Sigmoid colon (tissue), 7 donors: ENCODE results near the gene GSE1. TPM values are rescaled to one million over a fixed set of nuclear protein-coding genes. Genes with fewer than 3 reads are reported as not detected.

Experiments used
- DNase-seq: peaks from one replicate; pipeline ENCODE4 v3.0.0-alpha.2; 2019
- H3K27ac ChIP-seq, 4 donors: fragments of 200-600 bp; sonication (generic); one replicate each; pipeline ENCODE4 v1.5.1; 2016 to 2019; ENCODE audit warnings: mild to moderate bottlenecking in 1 of 4
- H3K27me3 ChIP-seq, 3 donors: fragments of 200-600 bp; sonication (generic); one replicate each; pipeline ENCODE4 v1.5.1; 2019; ENCODE audit warnings: mild to moderate bottlenecking in 1 of 3
- H3K36me3 ChIP-seq, 4 donors: fragments of 200-600 bp; sonication (generic); one replicate each; pipeline ENCODE4 v1.5.1; 2016 to 2019
- H3K4me1 ChIP-seq, 4 donors: fragments of 200-600 bp; sonication (generic); one replicate each; pipeline ENCODE4 v1.5.1; 2017 to 2019
- H3K4me3 ChIP-seq, 4 donors: fragments of 200-600 bp; sonication (generic); one replicate each; pipeline ENCODE4 v1.5.1; 2017 to 2019; ENCODE audit warnings: mild to moderate bottlenecking in 2 of 4, moderate library complexity in 1 of 4
- H3K9me3 ChIP-seq, 4 donors: fragments of 200-600 bp in 3 of 4; sonication (generic) in 3 of 4; one replicate each; pipeline versions ENCODE4 v1.5.1 to v1.6.1; 2013 to 2019
- EP300 ChIP-seq, 4 donors: sonication (generic); formaldehyde crosslinking; IDR thresholded peaks; one replicate each; pipeline ENCODE4 v1.6.1; 2017; ENCODE audit warnings: antibody characterized with exemption in 4 of 4
- POLR2A ChIP-seq, 2 donors: fragments of 450-650 bp; IDR thresholded peaks; one replicate each; pipeline ENCODE4 v1.6.1; 2016; ENCODE audit warnings: antibody characterized with exemption in 2 of 2, mild to moderate bottlenecking in 2 of 2, moderate library complexity in 2 of 2
- POLR2AphosphoS5 ChIP-seq, 4 donors: sonication (generic); formaldehyde crosslinking; IDR thresholded peaks; one replicate each; pipeline ENCODE4 v1.6.1; 2017; ENCODE audit warnings: antibody characterized with exemption in 4 of 4
- WGBS, 2 donors: extraction: QIAGEN DNeasy Blood & Tissue Kit; methylation state at CpG; one replicate each; pipeline ENCODE4 v1.1.7; 2013; 5-methylcytosine and 5-hydroxymethylcytosine counted together
- intact Hi-C: fragments of 100-400 bp; cut with DNase I; formaldehyde crosslinking; loops from one replicate; pipeline ENCODE4 v1.15.1; 2023
- polyA plus RNA-seq, 3 donors: library from polyadenylated mRNA; stranded (reverse); fragments of 200-250 nt; gene quantifications; one replicate each; pipeline ENCODE4 v1.2.3, GENCODE V29; 2013
- total RNA-seq, 4 donors: library from RNA; depleted of rRNA; stranded (reverse); fragments of >200 nt; gene quantifications; one replicate each; pipeline ENCODE4 v1.1.0, GENCODE V29; 2016
- TF ChIP-seq, protein P1 (sequence below), 4 experiments: fragments of 450-650 bp in 3 of 4; fragments of 200-600 bp in 1 of 4; IDR thresholded peaks; one replicate each; pipeline ENCODE4 v1.5.1; 2016 to 2019; ENCODE audit warnings: antibody characterized with exemption in 4 of 4, mild to moderate bottlenecking in 3 of 4, moderate library complexity in 2 of 4
- donor health status: healthy with polysubstance abuse.
- donor health status: Bipolar disorder and iron deficiency.
- donor health status: healthy.

The GSE1 gene
- total and polyA plus RNA-seq, 7 donors = 12.0 to 76.7 (median 42.5) TPM

DNA sequence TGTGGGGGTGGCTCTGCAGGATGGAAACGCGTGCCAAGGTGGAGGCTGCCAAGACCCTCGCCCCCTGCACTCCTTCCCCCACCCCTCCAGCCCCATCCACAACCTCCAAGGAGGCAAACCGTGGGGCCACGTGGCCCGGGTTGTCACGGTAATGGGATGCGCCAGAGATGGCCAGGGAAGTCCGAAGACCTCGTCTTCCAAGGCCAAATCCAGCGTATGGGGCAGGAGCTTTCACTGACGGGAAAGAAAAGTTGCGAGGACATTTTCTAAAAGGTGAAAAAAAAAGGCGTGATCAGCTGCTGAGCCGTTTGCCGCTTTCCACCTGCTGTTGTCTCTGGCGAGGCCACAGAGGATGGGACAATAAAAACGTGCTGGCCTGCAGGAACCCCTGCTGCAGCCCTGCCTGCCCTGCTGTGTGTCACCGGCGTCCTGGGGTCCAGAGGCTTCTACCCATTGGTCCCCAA is 28.3 kb upstream of the GSE1 start:
- TF ChIP-seq POLR2A (IDR thresholded peaks at IDR 0.05) (no peak), POLR2AphosphoS5 (IDR thresholded peaks at IDR 0.05) (no peak), EP300 (IDR thresholded peaks at IDR 0.05) (no peak)
- TF ChIP-seq, protein P1, sequence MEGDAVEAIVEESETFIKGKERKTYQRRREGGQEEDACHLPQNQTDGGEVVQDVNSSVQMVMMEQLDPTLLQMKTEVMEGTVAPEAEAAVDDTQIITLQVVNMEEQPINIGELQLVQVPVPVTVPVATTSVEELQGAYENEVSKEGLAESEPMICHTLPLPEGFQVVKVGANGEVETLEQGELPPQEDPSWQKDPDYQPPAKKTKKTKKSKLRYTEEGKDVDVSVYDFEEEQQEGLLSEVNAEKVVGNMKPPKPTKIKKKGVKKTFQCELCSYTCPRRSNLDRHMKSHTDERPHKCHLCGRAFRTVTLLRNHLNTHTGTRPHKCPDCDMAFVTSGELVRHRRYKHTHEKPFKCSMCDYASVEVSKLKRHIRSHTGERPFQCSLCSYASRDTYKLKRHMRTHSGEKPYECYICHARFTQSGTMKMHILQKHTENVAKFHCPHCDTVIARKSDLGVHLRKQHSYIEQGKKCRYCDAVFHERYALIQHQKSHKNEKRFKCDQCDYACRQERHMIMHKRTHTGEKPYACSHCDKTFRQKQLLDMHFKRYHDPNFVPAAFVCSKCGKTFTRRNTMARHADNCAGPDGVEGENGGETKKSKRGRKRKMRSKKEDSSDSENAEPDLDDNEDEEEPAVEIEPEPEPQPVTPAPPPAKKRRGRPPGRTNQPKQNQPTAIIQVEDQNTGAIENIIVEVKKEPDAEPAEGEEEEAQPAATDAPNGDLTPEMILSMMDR (IDR thresholded peaks at IDR 0.05) = no peak
- peaks cover 0 to 94% (median 90%) of the 10 kb centered on the region in 4 donors for H3K4me1 ChIP-seq
- H3K36me3 ChIP-seq = no peaks in the 10 kb centered on the region
- intact Hi-C loops = no loop called here
- no peak for DNase-seq
- 62 to 87% methylated on average over 20 of the region's 20 CpGs for WGBS, 2 donors
- no peak overlapping the region for H3K4me3 ChIP-seq
- no peak overlapping the region for H3K27ac ChIP-seq
- H3K9me3 ChIP-seq = no peaks in the 10 kb centered on the region
- no peaks in the 10 kb centered on the region for H3K27me3 ChIP-seq

DNA sequence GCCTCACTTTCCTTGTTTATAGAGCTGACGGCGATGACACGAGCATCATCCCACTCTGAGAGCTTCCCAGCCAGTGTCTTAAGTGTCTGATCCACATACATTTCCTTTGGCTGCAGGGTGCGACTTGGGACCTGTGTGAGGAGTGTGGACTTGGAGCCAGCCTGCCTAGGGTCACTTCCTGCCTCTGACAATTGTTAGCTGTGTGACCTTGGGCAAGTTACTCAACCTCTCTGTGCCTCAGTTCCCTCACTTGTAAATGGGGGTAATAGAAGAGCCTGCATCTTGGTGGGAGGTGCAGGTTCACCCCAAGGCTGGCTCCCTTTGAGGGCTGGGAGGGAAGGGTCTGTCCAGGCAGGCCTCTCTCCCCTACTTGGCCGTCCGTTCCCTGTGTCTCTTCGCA is 27.4 kb upstream of the GSE1 start:
- Histone ChIP-seq H3K36me3 (no peaks in the 10 kb centered on the region), H3K27ac (peak overlapping the region in 3 of 4 donors; percentile 55 to 61 (median 61)), H3K4me3 (no peak overlapping the region), H3K4me1 (peaks cover 0 to 86% (median 82%) of the 10 kb centered on the region in 4 donors), H3K9me3 (no peaks in the 10 kb centered on the region), H3K27me3 (no peaks in the 10 kb centered on the region)
- intact Hi-C loops = no loop called here
- no peak for DNase-seq
- TF ChIP-seq EP300 (IDR thresholded peaks at IDR 0.05) (no peak), POLR2AphosphoS5 (IDR thresholded peaks at IDR 0.05) (no peak), POLR2A (IDR thresholded peaks at IDR 0.05) (no peak)
- TF ChIP-seq, protein P1 (IDR thresholded peaks at IDR 0.05) = no peak
- WGBS, 2 donors = 87 to 91% methylated on average over 7 of the region's 7 CpGs

DNA sequence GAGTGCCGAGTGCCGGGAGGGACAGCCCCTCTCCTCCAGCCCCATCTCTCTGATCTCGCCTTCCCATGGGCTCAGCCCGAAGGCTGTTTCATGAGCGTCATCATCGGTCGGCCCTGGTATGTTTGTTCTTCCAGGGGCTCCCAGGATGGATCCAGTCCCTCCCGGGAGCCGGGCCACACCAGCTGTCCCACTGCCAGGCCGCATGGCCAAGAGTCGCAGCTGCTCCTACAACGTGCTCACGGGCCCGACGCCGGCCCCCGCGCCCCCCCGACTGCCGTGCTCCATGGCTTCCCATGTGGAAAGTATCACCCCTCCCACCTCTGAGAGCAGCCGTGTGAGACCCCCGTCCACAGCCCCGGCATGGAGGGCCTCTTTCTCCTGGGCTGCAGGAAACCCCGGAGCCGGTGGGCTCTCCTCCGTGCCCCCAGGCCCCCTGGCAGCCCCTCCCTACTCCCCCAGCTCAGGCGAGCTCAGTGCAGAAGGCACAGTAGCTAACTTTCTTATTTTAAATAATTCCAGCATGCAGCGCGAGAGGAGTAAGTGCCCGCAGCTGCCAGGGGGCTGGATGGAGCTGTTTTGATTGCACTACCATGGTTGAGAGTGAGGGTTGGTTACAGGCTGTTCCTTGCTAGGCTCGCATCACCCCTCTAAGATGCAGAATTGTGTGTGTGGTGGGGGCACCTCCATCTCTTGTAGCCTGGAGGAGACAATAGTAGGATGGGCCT is 26.6 kb upstream of the GSE1 start:
- Histone ChIP-seq H3K27me3 (no peaks in the 10 kb centered on the region), H3K4me1 (peaks cover 0 to 80% (median 76%) of the 10 kb centered on the region in 4 donors), H3K36me3 (no peaks in the 10 kb centered on the region), H3K27ac (peak overlapping the region in 3 of 4 donors; percentile 55 to 61 (median 61)), H3K9me3 (no peaks in the 10 kb centered on the region), H3K4me3 (no peak overlapping the region)
- peak; percentile 91 for DNase-seq
- TF ChIP-seq POLR2A (IDR thresholded peaks at IDR 0.05) = no peak
- no peak for TF ChIP-seq EP300 (IDR thresholded peaks at IDR 0.05)
- TF ChIP-seq, protein P1 (IDR thresholded peaks at IDR 0.05) = no peak
- no peak for TF ChIP-seq POLR2AphosphoS5 (IDR thresholded peaks at IDR 0.05)
- intact Hi-C loops = no loop called here
- 73 to 80% methylated on average over 31 of the region's 31 CpGs for WGBS, 2 donors

DNA sequence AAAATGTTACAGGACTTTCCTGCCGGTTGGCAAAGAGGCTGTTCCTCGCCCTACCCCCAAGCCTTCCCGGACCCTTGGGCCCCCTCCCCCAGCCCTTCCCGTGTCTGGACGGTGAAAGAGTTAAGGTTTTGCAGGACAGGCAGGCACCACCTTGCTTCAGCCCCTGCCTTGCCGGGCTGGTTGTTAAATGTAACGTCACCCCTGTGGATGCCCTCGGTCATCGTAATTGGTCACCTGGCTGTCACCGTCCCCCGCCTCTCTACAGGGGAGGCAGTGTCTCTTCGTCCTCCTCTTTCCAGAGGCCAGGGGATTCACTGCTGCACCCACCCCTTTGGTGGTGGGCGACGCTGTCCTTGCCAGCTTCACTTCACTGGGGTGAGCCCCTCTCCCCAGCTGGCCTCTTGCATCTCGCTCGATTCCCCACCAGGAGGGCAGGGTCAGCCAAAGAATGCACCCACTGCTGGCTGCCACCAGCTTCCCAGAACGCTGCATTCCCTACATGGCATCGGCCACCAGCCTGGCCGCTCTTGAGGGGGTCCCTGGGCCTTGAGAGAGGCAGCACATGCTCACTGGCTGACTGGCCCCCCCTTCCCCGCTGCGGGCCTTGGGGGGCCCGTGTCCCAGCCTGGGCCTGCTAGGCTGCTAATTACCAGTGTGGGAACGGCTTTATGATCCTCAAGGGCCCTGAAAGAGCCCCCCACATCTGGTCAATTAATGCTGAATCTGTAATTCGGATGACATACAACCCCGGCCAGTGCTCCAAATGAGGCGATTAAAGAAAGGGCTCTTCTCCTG is 25.2 kb upstream of the GSE1 start:
- no peaks in the 10 kb centered on the region for H3K27me3 ChIP-seq
- no peaks in the 10 kb centered on the region for H3K9me3 ChIP-seq
- TF ChIP-seq POLR2AphosphoS5 (IDR thresholded peaks at IDR 0.05) = no peak
- TF ChIP-seq POLR2A (IDR thresholded peaks at IDR 0.05) = no peak
- TF ChIP-seq, protein P1 (IDR thresholded peaks at IDR 0.05) = no peak
- no peak for TF ChIP-seq EP300 (IDR thresholded peaks at IDR 0.05)
- WGBS, 2 donors = 91 to 92% methylated on average over 26 of the region's 26 CpGs
- peaks cover 0 to 80% (median 73%) of the 10 kb centered on the region in 4 donors for H3K4me1 ChIP-seq
- DNase-seq = no peak
- intact Hi-C loops = no loop called here
- H3K4me3 ChIP-seq = no peak overlapping the region
- peak overlapping the region in 3 of 4 donors; percentile 55 to 61 (median 60) for H3K27ac ChIP-seq
- H3K36me3 ChIP-seq = no peaks in the 10 kb centered on the region
